NB4 (cell line): ENCODE results near the gene DNAH11.

Source experiments
- DNase-seq: peaks from one replicate; pipeline ENCODE4 v3.0.0; 2010; ENCODE audit warnings: low read depth
- H3K4me3 ChIP-seq: one replicate; pipeline ENCODE4 v1.5.1; 2011; ENCODE audit warnings: mild to moderate bottlenecking, low read depth, low read length, moderate library complexity
- CTCF ChIP-seq: IDR thresholded peaks from one replicate; pipeline ENCODE4 v1.5.1; 2012; ENCODE audit warnings: low read depth, low read length
- MAX ChIP-seq: IDR thresholded peaks from 2 replicates; pipeline ENCODE4 v1.6.1; 2011; ENCODE audit warnings: low read depth, low read length
- MYC ChIP-seq: IDR thresholded peaks from 2 replicates; pipeline ENCODE4 v1.6.1; 2011; ENCODE audit warnings: low read depth, low read length
- POLR2A ChIP-seq: IDR thresholded peaks from 2 replicates; pipeline ENCODE4 v1.6.1; 2011; ENCODE audit warnings: mild to moderate bottlenecking; ENCODE audit not compliant: insufficient read length; ENCODE audit errors: extremely low read depth

Gene DNAH11

GRCh38 chr7:21886396-21886795, 343.6 kb downstream of the DNAH11 start:
- no peak for DNase-seq
- TF ChIP-seq MAX, result no peak
- no peak for TF ChIP-seq CTCF
- no peak for TF ChIP-seq MYC
- no peak for TF ChIP-seq POLR2A
- H3K4me3 ChIP-seq, result no peak overlapping the region

- H3K4me3 ChIP-seq, result no peak overlapping the region
- no peak for DNase-seq
- TF ChIP-seq CTCF (no peak), POLR2A (no peak), MAX (no peak), MYC (no peak)
These were observed 344.5 kb downstream of the DNAH11 start for GRCh38 chr7:21887353-21887752.

- TF ChIP-seq CTCF, result no peak
- no peak for TF ChIP-seq POLR2A
- TF ChIP-seq MAX, result no peak
- no peak for TF ChIP-seq MYC
- no peak for DNase-seq
- no peak overlapping the region for H3K4me3 ChIP-seq
These were observed 344.9 kb downstream of the DNAH11 start for GRCh38 chr7:21887779-21888178.

GRCh38 chr7:21891291-21891690, 348.5 kb downstream of the DNAH11 start:
- no peak for TF ChIP-seq MAX
- no peak for TF ChIP-seq MYC
- no peak for TF ChIP-seq POLR2A
- TF ChIP-seq CTCF, result no peak
- DNase-seq, result no peak

GRCh38 chr7:21893401-21893800, 350.6 kb downstream of the DNAH11 start:
- no peak for TF ChIP-seq CTCF
- no peak for TF ChIP-seq MAX
- TF ChIP-seq MYC, result no peak
- TF ChIP-seq POLR2A, result no peak
- H3K4me3 ChIP-seq, result no peak overlapping the region
- DNase-seq, result no peak

More at GRCh38 chr7:21891291-21891690, 348.5 kb downstream of the DNAH11 start:
- no peak overlapping the region for H3K4me3 ChIP-seq
